IMR-90 (cell line): ENCODE measurements around the gene TMEM72. TPM values are rescaled to one million over a fixed set of nuclear protein-coding genes. Genes with fewer than 3 reads are reported as not detected.

ENCODE experiments used
- ATAC-seq: fragments of 200-7000 bp; cut with Tn5 transposase; 2 replicates; pipeline ENCODE4 v1.9.1; 2020; ENCODE audit warnings: low read depth, mild to moderate bottlenecking, moderate library complexity
- BruUV-seq: library from RNA; stranded (reverse); fragments of 400-500 nt; replicated peaks from 2 replicates; lab custom pipeline; 2021; lab: Mats Ljungman, UMichigan
- CTCF ChIA-PET: fragments of 300-600 bp; formaldehyde crosslinking; extraction: SDS; loops from one replicate; lab custom pipeline; 2021; ENCODE audit warnings: antibody characterized with exemption; lab: Yijun Ruan, JAX
- POLR2A ChIA-PET: fragments of 300-600 bp; sonication (Branson Sonifier 250); formaldehyde crosslinking; loops from one replicate; lab custom pipeline; 2022; ENCODE audit warnings: antibody characterized with exemption; ENCODE audit not compliant: unreplicated experiment; lab: Charles Lee
- DNase-seq: peaks from one replicate; pipeline ENCODE4 v3.0.0; 2013
- H2AFZ ChIP-seq: replicated peaks from 2 replicates; pipeline ENCODE3; 2013; ENCODE audit warnings: low read length, mild to moderate bottlenecking; ENCODE audit not compliant: poor library complexity
- H2AK5ac ChIP-seq: 2 replicates; pipeline ENCODE4 v1.6.1; 2013; ENCODE audit warnings: low read depth, low read length, inconsistent platforms
- H2AK9ac ChIP-seq: replicated peaks from 2 replicates; pipeline ENCODE3; 2013; ENCODE audit warnings: mild to moderate bottlenecking, low read depth, low read length, moderate library complexity; ENCODE audit not compliant: poor library complexity
- H2BK120ac ChIP-seq: 2 replicates; pipeline ENCODE4 v1.6.1; 2013; ENCODE audit warnings: low read depth, low read length, inconsistent platforms
- H2BK15ac ChIP-seq: 3 replicates; pipeline ENCODE4 v1.6.1; 2013; ENCODE audit warnings: low read depth, low read length, inconsistent platforms
- H2BK20ac ChIP-seq: 2 replicates; pipeline ENCODE4 v1.6.1; 2013; ENCODE audit warnings: low read depth, mild to moderate bottlenecking, inconsistent platforms, low read length, moderate library complexity
- H2BK5ac ChIP-seq: 2 replicates; pipeline ENCODE4 v1.6.1; 2013; ENCODE audit warnings: mild to moderate bottlenecking, low read depth, low read length, inconsistent platforms; ENCODE audit not compliant: poor library complexity, severe bottlenecking
- H3K14ac ChIP-seq: replicated peaks from 2 replicates; pipeline ENCODE4 v1.6.1; 2013; ENCODE audit warnings: low read depth, low read length, inconsistent platforms
- H3K18ac ChIP-seq: 2 replicates; pipeline ENCODE4 v1.6.1; 2013; ENCODE audit warnings: low read depth, low read length, control low read depth
- H3K23ac ChIP-seq: 2 replicates; pipeline ENCODE4 v1.6.1; 2013; ENCODE audit warnings: low read depth, low read length, inconsistent platforms
- H3K27ac ChIP-seq: 2 replicates; pipeline ENCODE4 v1.5.1; 2013; ENCODE audit warnings: mild to moderate bottlenecking, control low read depth, low read length; ENCODE audit not compliant: insufficient read depth
- H3K27me3 ChIP-seq: 2 replicates; pipeline ENCODE4 v1.6.1; 2013; ENCODE audit warnings: low read length; ENCODE audit not compliant: control insufficient read depth, insufficient read depth
- H3K36me3 ChIP-seq: 2 replicates; pipeline ENCODE4 v1.6.1; 2013; ENCODE audit warnings: low read length, mixed read lengths; ENCODE audit not compliant: control insufficient read depth, insufficient read depth
- H3K4ac ChIP-seq: 2 replicates; pipeline ENCODE4 v1.6.1; 2013; ENCODE audit warnings: low read depth, low read length, inconsistent platforms
- H3K4me1 ChIP-seq: 2 replicates; pipeline ENCODE4 v1.6.1; 2013; ENCODE audit warnings: low read length, mixed read lengths; ENCODE audit not compliant: control insufficient read depth, insufficient read depth
- H3K4me2 ChIP-seq: 2 replicates; pipeline ENCODE4 v1.6.1; 2013; ENCODE audit warnings: low read depth, mild to moderate bottlenecking, control low read depth, low read length, moderate library complexity
- H3K4me3 ChIP-seq: 2 replicates; pipeline ENCODE4 v1.5.1; 2013; ENCODE audit warnings: low read depth, mild to moderate bottlenecking, control low read depth, low read length, moderate library complexity; ENCODE audit not compliant: insufficient read depth
- H3K56ac ChIP-seq: 2 replicates; pipeline ENCODE4 v1.6.1; 2013; ENCODE audit warnings: low read length, inconsistent platforms; ENCODE audit not compliant: insufficient read depth; ENCODE audit errors: extremely low read depth
- H3K79me1 ChIP-seq, 2 experiments: 2 replicates each; pipeline ENCODE4 v1.6.1; 2013; ENCODE audit warnings: low read length in 2 of 2, inconsistent platforms in 1 of 2, low read depth in 1 of 2
- H3K9ac ChIP-seq: 2 replicates; pipeline ENCODE4 v1.6.1; 2013; ENCODE audit warnings: low read depth, low read length, control low read depth
- H3K9me1 ChIP-seq: 2 replicates; pipeline ENCODE4 v1.6.1; 2013; ENCODE audit warnings: low read length, inconsistent platforms; ENCODE audit not compliant: insufficient read depth
- H3K9me3 ChIP-seq: 2 replicates; pipeline ENCODE4 v1.6.1; 2013; ENCODE audit warnings: low read length; ENCODE audit not compliant: control insufficient read depth, insufficient read depth
- H4K20me1 ChIP-seq: 2 replicates; pipeline ENCODE4 v1.6.1; 2013; ENCODE audit warnings: low read length, inconsistent platforms; ENCODE audit not compliant: insufficient read depth
- H4K5ac ChIP-seq: 2 replicates; pipeline ENCODE4 v1.6.1; 2013; ENCODE audit warnings: mild to moderate bottlenecking, low read depth, low read length, control low read depth
- H4K8ac ChIP-seq, 2 experiments: 2 replicates each; pipeline ENCODE4 v1.6.1; 2013; ENCODE audit warnings: low read depth in 2 of 2, low read length in 2 of 2, control low read depth in 1 of 2, inconsistent platforms in 1 of 2
- H4K91ac ChIP-seq: 2 replicates; pipeline ENCODE4 v1.6.1; 2013; ENCODE audit warnings: low read depth, low read length, inconsistent platforms; ENCODE audit not compliant: insufficient read depth
- BHLHE40 ChIP-seq: fragments of 150-350 bp; IDR thresholded peaks from 2 replicates; pipeline ENCODE4 v1.6.1; 2016; ENCODE audit warnings: mild to moderate bottlenecking, low read depth, low read length
- CEBPB ChIP-seq: IDR thresholded peaks from 2 replicates; pipeline ENCODE4 v1.6.1; 2012; ENCODE audit warnings: low read depth, low read length, improper control_type of control experiment
- CHD1 ChIP-seq: IDR thresholded peaks from 2 replicates; pipeline ENCODE4 v1.6.1; 2012; ENCODE audit warnings: low read depth, low read length, improper control_type of control experiment
- CTCF ChIP-seq: conservative IDR thresholded peaks from 2 replicates; pipeline ENCODE4 v1.5.1; 2012; ENCODE audit warnings: mild to moderate bottlenecking, low read depth, low read length, improper control_type of control experiment
- ELK1 ChIP-seq: fragments of 150-350 bp; IDR thresholded peaks from 2 replicates; pipeline ENCODE4 v1.6.1; 2016; ENCODE audit warnings: low read depth, mild to moderate bottlenecking, low read length, moderate library complexity, borderline replicate concordance
- FOS ChIP-seq: fragments of 150-350 bp; IDR thresholded peaks from 2 replicates; pipeline ENCODE4 v1.6.1; 2016; ENCODE audit warnings: low read depth, low read length
- MAFK ChIP-seq: IDR thresholded peaks from 2 replicates; pipeline ENCODE4 v1.6.1; 2012; ENCODE audit warnings: low read depth, low read length, improper control_type of control experiment
- MAZ ChIP-seq: IDR thresholded peaks from 2 replicates; pipeline ENCODE4 v1.6.1; 2012; ENCODE audit warnings: low read depth, mild to moderate bottlenecking, low read length, improper control_type of control experiment, moderate library complexity, borderline replicate concordance
- MXI1 ChIP-seq: IDR thresholded peaks from 2 replicates; pipeline ENCODE4 v1.6.1; 2012; ENCODE audit warnings: low read depth, mild to moderate bottlenecking, low read length, moderate library complexity, borderline replicate concordance
- NFE2L2 ChIP-seq: fragments of 150-350 bp; IDR thresholded peaks from 2 replicates; pipeline ENCODE4 v1.6.1; 2016; ENCODE audit warnings: low read depth, mild to moderate bottlenecking, low read length
- POLR2A ChIP-seq: IDR thresholded peaks from 2 replicates; pipeline ENCODE4 v1.6.1; 2012; ENCODE audit warnings: mild to moderate bottlenecking, low read depth, low read length
- RAD21 ChIP-seq: IDR thresholded peaks from 2 replicates; pipeline ENCODE4 v1.6.1; 2012; ENCODE audit warnings: low read length, improper control_type of control experiment
- RCOR1 ChIP-seq: IDR thresholded peaks from 2 replicates; pipeline ENCODE4 v1.6.1; 2012; ENCODE audit warnings: mild to moderate bottlenecking, low read length, improper control_type of control experiment; ENCODE audit not compliant: insufficient replicate concordance
- RFX5 ChIP-seq: IDR thresholded peaks from 2 replicates; pipeline ENCODE4 v1.8.0; 2012; ENCODE audit warnings: low read depth, mild to moderate bottlenecking, low read length, moderate library complexity
- SMC3 ChIP-seq: fragments of 150-350 bp; IDR thresholded peaks from 2 replicates; pipeline ENCODE4 v1.6.1; 2016; ENCODE audit warnings: low read depth, mild to moderate bottlenecking, antibody characterized with exemption, low read length, moderate library complexity
- whole genome bisulfite sequencing, 2 experiments: methylation state at CpG; one replicate each; pipeline versions ENCODE4 v1.1.5 to v1.1.7; 2013; ENCODE audit warnings: missing lambda C conversion rate in 2 of 2; ENCODE audit not compliant: insufficient read length in 1 of 2; ENCODE audit errors: extremely low coverage in 2 of 2; 5-methylcytosine and 5-hydroxymethylcytosine counted together
- dilution Hi-C: fragments of 300-500 bp; cut with HindIII; formaldehyde crosslinking; loops from one replicate; pipeline ENCODE4 v1.14.3; 2018; ENCODE audit warnings: low sequenced_read_pairs; ENCODE audit not compliant: unreplicated experiment
- in situ Hi-C: fragments of 300-500 bp; cut with MboI; formaldehyde crosslinking; loops from 3 replicates; pipeline ENCODE4 v1.14.3; 2019; ENCODE audit warnings: low sequenced_read_pairs, inconsistent platforms, mixed read lengths
- intact Hi-C: fragments of 100-400 bp; cut with micrococcal nuclease; formaldehyde crosslinking; loops from 2 replicates; pipeline ENCODE4 v1.10.0; 2022
- polyA plus RNA-seq, 3 experiments: library from polyadenylated mRNA; depleted of rRNA; stranded (reverse); fragments of >200 nt; gene quantifications; 2 replicates each; pipeline ENCODE4 v1.2.3, GENCODE V29; 2012; ENCODE audit warnings: low replicate concordance in 1 of 3
- total RNA-seq: library from RNA; depleted of rRNA; stranded (reverse); fragments of >200 nt; gene quantifications from 2 replicates; pipeline ENCODE4 v1.2.3, GENCODE V29; 2012

The TMEM72 gene
- total and polyA plus RNA-seq, 2 of the 4 experiments (the other 2 are of a cell fraction): not detected

DNA sequence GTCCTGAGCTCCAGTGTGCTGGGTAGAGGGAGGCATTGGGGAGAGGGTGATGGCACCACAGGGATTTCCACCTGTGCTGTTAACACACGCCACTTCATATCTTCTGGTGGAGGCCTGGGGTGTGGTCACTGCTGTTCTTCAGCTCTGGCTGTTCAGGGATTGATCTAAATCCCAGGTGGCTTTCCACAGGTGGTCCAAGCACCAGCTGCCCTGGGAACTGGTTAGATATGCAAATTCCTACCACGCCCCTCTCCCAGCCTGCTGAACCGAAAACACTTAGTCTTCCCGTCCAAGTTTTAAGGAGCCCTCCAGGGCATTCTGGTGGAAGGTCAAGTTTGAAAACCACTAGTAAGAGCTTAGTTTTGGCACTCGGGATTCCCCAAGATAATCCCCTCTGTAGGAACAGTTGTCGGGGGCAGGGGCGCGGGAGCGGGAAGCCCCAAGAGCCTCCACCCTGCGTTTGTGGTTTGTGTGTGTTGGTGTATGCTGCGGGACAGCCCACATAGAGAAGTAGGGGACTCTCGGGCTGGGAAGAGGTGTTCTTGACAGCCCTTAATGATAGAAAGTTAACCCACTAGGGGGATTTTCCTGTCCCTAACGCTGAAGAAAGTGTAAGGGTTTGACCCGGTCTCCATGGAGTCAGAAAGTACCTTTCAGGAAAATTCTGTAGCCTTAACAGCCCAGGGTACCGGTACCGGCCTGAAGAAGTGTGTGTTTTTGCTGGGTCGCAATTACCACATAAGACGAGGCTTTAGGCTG, 62.4 kb downstream of the TMEM72 start:
- dilution Hi-C loops (no loop called here), in situ Hi-C loops (no loop called here), intact Hi-C loops (no loop called here)
- no peak for DNase-seq
- Histone ChIP-seq H3K23ac (no peak overlapping the region), H2AK9ac (peak overlapping the region; percentile 98), H2BK20ac (no peak overlapping the region), H3K9me3 (no peaks in the 10 kb centered on the region), H3K14ac (no peak overlapping the region), H3K79me1 (peaks cover 3 to 48% of the 10 kb centered on the region in 2 experiments; a peak in 3 of 4 replicates), H2BK5ac (no peak overlapping the region), H2AK5ac (peak overlapping the region; percentile 86; the same call in 1 of the 2 replicates), H3K56ac (no peak overlapping the region), H3K18ac (no peak overlapping the region), H3K36me3 (peaks cover 25% of the 10 kb centered on the region; the same call in 1 of the 2 replicates), H3K4me1 (peaks cover 34% of the 10 kb centered on the region), H3K9ac (no peak overlapping the region), H2BK15ac (peak overlapping the region; percentile 73; the same call in 2 of the 3 replicates), H3K27me3 (no peaks in the 10 kb centered on the region), H3K4me3 (no peak overlapping the region), H3K9me1 (peaks cover 18% of the 10 kb centered on the region), H3K4me2 (no peak overlapping the region), H4K8ac (peak overlapping the region in 1 of 2 experiments; percentile 94; a peak in 1 of 4 replicates), H2AFZ (peak overlapping the region; percentile 98), H3K27ac (no peak overlapping the region), H4K5ac (no peak overlapping the region; the same call in 1 of the 2 replicates), H4K20me1 (no peaks in the 10 kb centered on the region; the same call in 1 of the 2 replicates), H2BK120ac (no peak overlapping the region), H3K4ac (no peak overlapping the region; the same call in 1 of the 2 replicates), H4K91ac (peak overlapping the region; percentile 50; the same call in 1 of the 2 replicates)
- no peak for ATAC-seq
- POLR2A ChIA-PET: no interaction called here
- CTCF ChIA-PET: no interaction called here
- BruUV-seq: no TSS peak
- no CpG with 5 or more reads among the region's 18 CpGs for WGBS, 2 experiments
- TF ChIP-seq RAD21 (no peak), MAFK (no peak), POLR2A (no peak), ELK1 (no peak), MXI1 (no peak), FOS (no peak), BHLHE40 (no peak), CEBPB (no peak), CTCF (no peak), SMC3 (no peak), RFX5 (no peak), RCOR1 (no peak), CHD1 (no peak), NFE2L2 (no peak), MAZ (no peak)
